SHP77 (cell line): ENCODE data around the gene PHF21B.
"Not testable (repeated sequence)": the region's sequence is repeated elsewhere in the genome, so short reads cannot be mapped to it uniquely, and the experiment has no call there.

Experiments
- DNase-seq, 2 experiments: peaks; one replicate each; lab custom pipeline; 2025; lab: John Stamatoyannopoulos, UW

Gene PHF21B

DNA sequence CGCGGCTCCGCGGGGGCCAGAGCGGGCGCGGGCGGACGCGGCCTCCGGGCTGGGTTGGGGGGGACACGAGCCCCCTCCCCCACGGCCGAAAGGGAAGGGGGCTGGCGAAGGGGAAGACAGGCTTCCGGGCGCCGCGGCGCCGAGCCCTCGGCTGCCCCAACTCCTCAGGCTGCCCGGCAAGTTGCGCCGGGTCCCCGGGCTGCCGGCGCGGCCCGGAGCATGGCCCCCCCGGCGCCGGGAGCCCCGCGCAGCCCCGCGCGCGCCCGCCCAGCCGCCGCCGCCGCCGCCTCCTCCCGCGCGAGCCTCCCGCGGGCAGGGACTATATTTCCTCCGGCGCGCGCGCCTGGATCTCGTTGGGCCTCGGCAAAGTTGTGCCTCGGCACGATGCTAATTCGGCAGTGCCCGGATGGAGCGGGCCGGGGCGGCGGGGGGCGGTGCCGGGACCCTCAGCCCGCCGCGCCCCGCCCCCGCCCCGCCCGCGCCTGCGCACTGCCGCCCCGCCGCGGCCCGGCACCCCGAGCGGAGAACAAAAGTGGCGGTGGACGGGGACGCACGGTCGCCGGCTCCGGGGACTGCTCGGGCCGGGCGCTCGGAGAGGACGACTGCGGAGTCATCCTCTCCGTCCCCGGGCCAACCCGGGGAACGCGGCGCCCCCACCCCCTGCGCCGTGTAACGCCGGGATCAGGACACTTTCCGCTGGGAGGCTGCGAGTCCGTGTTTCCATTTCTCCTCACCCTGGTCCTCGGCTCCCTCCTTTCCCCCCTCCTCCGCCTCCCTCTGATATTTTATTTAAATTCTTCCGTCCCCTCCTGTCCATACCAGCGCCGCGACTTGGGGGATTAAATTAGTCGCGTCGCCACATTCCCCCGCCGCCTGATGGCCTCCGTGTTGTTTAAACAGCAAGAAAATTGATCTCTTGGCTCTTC is at the start of gene PHF21B:
TSS of gene PHF21B (minus strand) at position 400 of the 926 bp plus-strand sequence. CDS start 456 bp downstream, outside the sequence.
- DNase-seq: peak; percentile 17 to 41

DNA sequence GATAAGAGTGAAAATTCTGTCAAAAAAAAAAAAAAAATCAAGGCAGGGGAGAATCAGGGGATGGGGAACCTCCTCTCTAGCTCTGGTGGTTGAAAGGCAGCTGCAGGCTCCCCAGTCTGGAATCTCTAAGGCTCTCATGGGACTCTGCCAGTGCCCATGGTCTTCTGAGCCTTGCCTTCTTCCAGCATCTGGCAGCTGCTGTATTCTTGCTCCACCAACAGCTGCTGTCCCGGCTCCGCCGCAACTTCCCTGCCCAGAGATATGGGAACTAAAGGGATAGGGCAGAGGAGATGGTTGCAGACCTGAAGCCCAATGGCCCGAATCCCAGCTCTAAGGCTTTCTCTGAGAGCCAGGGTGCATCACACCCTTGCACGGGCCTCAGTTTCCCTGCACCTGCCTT is 49.5 kb upstream of the PHF21B start:
- DNase-seq: no peak

DNA sequence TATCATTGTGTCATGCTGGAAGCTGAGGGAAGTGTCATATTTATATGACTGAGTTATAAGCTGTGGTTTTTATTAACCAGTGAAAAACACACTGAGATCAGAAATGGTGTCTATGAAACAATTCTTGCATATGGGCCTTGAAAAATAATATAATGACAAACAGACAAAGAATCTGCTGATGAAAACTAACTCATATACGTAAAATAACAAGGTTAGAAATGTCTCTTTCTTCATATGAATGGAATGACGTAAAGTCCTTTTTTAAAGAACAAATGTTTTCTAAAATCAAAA is 48.8 kb upstream of the PHF21B start:
- DNase-seq: no peak

DNA sequence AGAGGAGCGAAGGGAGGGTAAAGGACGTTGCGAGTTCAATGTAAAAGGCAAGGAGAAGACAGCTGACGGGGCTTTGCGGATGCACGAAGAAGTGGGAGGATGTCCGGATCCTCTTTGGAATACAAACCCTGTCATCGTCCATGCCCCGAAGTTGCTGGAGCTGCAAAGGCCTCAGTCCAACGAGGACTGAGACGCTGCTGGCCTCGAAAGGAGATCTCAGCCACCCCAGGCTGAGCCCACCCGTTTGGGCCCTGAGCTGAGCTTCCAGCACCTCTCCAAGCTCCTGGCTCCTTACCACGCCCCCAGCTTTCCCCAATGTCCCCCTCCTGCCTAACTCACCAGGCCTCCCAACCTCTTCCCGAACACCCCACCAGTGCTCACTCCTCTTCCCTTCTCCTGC is 46.1 kb upstream of the PHF21B start:
- DNase-seq: no peak

DNA sequence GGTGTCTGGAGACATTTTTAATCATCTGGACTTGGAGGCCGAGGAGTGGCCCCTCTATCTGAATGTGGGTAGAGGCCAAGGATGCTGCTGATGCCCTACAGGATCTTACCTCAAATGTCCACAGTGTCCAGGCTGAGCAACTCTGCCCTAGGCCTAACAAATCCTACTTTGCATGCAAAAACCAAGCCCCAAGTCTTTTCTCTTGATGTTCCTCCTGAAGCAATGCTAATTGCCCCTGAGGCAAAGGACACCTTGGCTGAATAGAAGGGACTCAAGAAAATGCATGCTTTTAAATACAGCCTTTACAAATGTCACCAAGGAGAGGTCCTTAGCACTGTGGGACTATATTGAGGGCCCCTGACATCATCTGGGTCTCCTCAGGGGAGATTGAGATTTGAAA is 43.8 kb upstream of the PHF21B start:
- DNase-seq: no peak

DNA sequence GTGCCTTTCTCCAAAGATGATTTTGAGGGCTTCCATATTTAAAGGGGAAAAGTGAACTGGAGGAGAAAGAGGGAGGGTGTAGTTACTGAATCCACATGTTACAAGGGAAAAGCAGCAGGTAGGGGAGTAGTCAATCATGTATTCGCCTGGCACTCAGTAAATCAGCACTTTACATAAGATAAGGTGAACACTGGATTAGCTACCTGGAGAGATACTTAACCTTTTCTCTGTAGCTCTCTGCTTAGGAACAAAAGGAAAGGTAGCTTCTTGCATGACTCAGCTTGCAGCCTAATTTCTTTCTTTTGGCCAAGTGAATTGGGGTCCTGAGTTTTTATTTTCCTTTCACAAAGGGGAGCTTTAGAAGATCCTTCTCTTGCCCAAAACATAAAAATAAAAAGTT is 43.3 kb upstream of the PHF21B start:
- DNase-seq: no peak

DNA sequence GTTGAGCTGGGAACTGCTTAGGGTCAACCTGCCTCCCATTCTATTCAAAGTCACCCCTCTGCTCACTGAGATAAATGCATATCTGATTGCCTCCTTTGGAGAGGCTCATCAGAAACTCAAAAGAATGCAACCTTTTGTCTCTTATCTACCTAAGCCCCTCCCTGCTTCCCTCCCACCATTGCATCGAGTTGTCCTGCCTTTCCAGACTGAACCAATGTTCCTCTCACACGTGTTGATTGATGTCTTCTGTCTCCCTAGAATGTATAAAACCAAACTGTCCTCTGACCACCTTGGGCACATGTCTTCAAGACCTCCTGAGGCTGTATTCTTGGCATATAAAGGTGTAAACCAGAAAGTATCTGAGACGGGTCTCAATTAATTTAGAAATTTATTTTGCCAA is 42.9 kb upstream of the PHF21B start:
- DNase-seq: not testable (repeated sequence)

DNA sequence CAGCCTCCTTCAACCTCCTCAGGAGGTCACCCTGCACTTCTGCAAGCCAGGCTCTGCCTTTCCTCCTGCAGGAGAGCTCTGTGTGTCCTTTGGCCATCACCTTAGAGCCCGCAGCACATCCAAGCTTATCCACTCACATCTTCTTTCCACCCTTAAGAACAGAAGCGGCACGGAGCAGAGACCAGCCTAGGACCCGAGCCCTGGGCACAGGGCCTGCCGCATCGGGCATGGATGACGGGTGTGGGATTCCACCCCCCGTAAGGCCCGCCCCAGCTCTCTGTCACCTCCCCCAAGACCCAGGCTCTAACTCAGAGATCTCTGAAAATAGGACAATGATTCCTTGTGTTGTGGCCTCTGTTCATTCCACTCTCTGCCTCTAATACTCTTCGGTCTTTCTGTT is 42.1 kb upstream of the PHF21B start:
- no peak for DNase-seq

DNA sequence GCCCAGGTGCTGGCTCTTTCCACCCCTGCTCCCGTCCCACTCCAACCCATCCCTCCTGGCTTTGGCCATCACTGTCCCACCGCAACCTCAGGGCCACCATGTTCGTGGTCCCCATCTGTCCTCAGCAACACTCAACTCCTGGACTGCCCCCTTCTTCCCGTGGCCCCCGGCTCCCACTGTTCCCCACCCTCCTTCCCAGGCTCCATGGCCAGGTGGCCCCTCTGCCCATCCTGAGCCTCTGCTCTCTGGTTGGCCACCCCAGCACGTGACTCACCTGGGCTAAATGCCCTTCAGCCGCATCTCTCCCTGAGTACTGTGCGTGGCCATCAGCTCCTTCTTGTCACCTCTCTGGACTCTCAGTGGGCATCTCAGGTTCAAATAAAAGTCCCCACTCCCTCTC is 41.6 kb upstream of the PHF21B start:
- no peak for DNase-seq

DNA sequence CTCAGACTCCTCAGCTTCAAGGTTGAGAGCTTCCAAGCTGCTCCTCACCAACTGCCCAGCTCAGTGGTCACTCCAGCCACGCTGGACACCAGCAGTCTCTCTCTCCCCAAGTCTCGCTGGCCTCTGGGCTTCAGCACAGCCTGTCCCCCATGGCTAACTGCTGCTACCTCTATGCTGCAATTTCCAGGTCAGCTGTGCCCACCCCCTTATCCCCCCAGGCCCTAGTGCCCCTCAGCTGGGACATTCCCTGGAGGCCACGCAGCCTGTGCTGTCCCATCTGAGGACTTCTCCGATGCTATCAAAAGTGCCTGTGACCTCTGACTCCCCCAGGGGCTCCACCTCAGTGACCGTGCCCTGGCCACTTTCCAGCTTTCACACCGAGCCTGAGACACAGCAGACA is 37.5 kb upstream of the PHF21B start:
- DNase-seq: no peak

DNA sequence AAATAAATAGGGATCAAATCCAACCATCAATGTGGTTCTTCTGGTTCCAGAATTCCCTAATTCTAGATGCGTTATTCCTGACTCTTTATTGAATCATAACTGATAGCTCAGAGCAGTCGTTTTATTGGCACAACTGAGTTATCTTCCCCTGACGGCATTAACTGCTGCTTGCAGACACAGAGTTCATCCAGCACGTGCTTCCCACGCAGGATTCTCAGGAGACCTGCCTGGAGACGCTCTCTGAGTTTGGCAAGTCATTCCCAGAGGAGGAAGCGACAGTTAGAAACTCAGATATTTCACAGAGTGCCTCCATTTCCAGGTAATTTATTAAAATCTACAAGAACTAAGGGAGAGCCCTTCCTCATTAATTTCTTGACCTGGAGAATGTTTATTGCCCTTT is 35.4 kb upstream of the PHF21B start:
- DNase-seq: no peak

DNA sequence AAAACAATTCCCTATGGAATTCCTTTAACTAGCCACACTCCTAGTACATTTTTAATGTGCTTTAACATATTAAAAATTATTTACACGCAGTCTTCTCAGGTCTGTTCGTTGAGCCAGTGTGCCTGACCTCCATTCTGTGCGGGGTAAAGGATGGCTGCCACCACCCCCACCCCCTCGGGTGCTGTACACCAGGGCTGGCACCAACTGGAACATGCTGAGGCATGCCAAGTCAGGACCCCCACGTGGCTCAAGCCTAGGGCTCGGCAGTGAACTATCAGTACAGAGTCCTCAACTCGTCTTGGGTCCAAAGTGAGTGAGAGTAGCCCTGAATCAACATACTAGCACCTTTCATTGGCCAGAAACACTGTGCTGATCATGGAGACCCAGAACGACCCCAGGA is 32.5 kb upstream of the PHF21B start:
- no peak for DNase-seq

DNA sequence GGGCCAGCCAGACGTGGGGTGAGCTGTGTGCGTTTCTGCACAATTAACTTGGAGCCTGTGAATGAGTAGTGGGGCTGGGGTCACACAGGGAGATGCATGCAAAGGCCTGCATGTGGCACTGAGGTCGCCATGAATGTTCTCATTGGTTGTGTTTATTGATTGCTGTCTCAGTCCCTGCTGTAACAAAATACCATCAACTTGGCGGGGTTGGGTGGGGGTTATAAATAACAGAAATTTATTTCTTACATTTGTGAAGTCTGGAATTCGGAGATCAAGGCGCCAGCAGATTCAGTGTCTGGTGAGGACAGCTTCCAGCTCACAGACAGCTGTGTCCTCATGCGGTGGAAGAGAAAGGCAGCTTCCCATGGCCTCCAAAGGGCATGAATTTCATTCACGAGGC is 29.3 kb upstream of the PHF21B start:
- DNase-seq: no peak

DNA sequence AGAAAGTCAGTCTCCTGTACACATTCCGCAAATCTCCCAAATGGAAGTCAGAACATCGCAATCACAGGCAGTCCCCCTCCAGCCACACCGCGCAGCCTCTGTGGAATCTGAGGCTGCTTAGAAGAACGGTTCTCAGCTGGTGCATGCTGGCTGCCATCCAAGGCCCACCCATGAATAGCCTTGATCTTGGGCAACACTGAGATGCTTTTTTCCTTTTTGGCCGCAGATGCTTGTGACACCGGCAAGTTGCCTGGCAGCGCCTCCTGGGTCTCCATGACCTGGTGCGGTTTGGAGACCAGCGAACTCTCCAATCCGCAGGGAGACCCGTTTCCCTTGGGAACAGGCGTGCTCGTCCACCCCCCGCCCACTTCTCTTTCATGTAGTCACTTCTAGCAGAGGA is 26.3 kb upstream of the PHF21B start:
- DNase-seq: no peak

DNA sequence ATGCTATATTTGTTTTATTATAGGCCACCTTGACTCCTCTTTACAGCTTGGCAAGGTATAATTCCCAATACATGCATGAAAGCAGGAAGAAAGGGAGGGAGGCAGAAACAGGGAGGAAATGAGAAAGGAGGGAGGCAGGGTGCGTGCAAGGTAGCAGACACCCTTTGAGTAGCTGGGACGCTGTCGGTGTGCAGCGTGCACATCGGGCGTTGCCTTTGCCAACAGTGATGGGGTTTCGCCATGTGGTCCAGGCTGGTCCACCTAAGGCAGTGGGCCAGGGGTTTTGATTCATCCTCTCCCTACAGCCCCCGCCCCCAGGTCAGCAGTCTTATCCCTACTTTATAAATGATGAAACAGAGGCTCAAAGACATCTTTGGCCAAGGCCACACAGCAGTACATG is 25.0 kb upstream of the PHF21B start:
- DNase-seq: no peak

DNA sequence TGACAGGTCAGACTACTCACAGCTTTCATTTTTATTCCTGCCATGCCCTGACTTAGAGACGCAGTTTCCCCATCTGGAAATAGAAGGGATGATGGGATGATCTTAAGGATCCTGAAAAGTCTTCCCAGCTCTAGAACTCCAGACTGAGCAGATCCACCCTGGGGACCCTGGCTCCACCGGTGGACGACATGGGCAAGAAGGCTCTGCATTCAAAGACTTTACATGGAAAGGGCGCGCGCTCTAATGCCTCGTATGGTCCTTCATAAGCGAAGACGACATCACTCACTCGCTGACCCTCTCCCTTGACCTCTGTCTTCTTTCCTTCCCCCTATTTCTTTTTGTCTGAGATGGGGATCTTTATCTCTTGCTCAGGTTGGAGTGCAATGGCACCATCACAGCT is 24.4 kb upstream of the PHF21B start:
- no peak for DNase-seq

DNA sequence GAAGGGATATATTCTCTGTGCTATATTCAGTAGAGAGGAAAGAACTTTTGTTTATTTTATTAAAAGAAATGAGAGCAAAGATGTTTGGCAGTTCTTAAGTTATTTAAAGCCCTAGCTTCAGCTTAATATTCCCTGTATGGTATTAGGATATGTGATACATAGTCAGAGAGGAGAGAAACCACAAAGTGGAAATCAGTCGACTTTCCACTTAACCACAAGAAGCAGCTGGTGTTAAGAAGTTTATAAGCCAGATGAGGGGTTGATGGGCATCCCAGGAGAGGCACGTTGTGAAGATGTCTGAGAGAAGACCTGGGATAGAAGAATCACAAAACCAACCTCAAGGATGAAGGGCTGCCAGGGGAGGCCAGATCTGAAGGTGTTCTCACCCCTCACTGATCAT is 23.3 kb upstream of the PHF21B start:
- DNase-seq: no peak

DNA sequence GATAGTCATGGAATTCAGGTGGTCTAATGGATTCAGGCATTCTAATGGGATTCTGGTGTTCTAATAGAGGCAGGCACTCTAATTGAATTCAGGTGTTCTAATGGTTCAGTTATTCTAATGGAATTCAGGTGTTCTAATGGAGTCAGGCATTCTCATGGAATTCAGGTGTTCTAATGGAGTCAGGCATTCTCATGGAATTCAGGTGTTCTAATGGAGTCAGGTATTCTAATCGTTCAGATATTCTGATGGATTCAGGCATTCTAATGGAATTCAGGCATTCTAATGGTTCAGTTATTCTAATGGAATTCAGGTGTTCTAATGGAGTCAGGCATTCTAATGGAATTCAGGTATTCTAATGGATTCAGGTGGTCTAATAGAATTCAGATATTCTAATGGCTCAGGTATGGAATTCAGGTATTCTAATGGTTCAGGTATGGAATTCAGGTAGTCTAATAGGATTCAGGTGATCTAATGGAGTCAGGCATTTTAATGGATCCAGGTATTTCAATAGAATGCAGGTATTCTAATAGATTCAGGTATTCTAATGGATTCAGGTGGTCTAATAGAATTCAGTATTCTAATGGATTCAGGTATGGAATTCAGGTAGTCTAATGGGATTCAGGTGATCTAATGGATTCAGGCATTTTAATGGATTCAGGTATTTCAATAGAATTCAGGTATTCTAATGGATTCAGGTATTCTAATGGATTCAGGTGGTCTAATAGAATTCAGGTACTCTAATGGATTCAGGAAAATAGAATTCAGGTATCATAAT is 22.0 kb upstream of the PHF21B start:
- DNase-seq: no peak

DNA sequence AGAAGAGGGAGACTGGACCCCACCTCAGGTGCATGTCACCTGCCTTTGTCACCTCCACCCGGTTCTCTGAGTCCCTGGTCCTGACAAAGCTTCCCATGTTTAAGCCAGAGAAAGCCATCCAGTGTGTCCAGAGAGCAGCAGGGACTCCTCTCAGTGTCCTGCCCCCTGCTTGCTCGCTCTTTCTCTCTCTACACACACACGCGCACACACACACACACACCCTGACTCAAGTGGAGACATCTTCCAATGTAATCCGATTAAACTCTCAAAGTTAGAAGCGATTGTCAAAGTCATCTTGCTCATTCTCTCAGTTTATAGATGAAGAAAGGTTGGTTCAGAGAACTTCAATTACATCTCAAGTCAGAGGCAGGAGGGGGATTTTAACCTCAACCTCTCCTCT is 19.7 kb upstream of the PHF21B start:
- no peak for DNase-seq

DNA sequence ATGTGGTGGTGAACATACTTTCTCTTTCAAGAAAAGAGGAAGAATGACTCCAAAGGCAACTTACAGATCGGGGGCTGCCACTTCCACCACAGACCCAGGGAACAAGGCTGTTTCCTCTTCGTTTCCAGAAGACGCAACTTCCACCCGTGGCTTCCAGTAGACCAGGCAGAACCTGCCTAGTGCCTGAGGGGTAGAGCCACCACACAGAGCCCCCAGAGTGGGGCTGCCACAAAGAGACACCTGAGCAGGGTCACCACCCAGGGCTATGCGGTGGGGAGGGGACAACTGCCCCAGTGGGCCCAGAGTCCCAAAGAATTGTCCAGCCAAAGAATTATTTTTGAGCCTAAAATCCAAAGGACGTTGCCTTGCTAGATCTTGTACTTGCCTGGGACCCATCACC is 16.7 kb upstream of the PHF21B start:
- no peak for DNase-seq

DNA sequence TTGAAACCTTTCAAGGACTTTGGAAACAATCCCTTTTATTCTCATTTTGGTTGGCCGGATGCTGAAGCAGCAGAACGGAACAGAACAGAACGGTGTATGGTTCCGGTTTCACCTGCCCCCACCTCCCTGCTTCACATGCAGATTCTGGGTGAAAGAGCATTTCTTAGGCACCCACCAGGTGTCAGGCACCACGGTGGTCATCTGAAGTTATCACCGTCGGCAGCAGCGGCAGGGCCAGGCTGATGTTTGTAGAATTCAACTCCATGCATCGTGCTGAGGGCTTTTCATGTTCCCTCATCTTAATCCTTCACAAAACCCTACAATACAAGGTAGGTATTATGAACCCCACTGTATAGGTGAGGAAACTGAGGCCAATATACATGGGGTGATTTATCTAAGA is 13.6 kb upstream of the PHF21B start:
- no peak for DNase-seq

DNA sequence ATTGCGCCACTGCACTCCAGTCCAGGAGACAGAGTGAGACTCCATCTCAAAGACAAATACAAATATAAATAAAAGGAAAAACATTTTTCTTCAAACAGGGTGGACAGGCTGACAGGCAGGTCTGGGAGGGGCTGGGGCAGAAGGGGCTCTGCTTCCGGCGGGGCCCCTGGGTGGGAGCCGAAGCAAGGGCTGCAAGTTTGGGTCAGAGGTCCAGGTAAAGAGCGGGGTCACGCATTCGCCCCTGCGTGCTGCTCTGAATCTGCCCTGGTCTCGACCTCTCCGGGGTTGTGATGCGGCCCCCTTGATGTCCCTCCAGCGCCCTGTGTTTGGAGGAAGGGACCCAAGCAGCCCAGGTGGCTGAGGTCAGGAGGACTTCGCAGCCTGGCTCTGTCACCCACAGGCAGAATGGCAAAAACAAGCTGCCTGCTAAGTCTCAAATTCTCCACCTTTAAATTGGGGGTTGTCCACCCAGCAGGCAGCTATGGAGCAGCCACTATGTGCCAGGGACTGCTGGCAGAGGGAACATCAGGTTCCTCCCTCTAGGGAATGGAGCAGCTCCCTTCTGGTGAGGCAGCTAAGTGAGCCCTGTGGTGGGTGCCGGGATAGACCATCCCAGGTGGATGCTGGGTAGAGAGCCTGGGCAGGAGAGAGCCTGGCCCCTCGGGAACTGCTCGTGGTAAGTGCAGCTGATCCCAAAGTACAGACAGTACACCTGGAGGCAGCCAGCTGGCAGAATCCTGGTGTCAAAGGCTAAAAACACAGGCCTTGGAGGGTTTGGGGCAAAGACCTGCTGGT is 10.3 kb upstream of the PHF21B start:
- DNase-seq: no peak

DNA sequence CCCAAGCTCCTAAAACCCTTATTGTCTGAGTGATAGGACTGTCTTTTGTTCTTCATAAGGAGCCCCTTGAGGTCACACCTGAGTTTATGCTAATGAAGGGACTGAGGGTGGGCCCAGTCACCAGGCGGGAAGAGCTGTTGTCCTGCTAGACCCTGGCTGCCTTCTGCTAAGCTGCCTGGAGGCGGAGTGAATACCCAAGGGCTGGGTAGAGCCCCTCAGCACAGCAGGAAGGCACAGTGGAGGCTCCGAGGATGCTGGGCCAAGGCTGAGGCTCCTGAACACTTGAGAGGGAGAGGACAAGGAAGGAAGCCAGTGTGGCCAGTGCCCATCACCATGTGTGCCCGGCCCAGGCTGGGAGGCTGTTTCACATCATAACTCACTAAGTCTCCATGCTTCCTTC is 4.8 kb upstream of the PHF21B start:
- no peak for DNase-seq
